ENCODE data around the gene KDM5C. TPM values are rescaled to one million over a fixed set of nuclear protein-coding genes. Genes with fewer than 3 reads are reported as not detected.

The KDM5C gene
- total and polyA plus RNA-seq, 2 of the 4 experiments (the other 2 are of a cell fraction): 75.4 to 84.6 TPM

DNA sequence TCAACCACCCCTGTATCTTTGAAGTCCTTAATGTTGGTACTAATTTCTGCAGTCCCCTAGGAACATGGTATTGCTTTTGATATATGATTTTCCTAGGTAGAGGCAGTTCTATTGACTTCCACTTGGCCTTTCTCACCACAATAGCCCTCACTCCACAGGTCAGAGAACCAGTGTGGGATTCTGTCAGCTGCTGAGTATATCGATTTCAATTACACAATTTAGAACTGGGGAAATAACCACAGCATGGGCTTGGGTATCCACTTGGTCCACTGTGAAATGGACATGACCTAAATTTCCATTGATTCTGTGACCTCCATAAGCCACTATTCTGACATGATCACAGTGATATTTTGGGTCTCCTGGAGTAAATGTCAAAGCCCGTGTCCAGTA, 68.8 kb downstream of the KDM5C start:
- peaks cover 7% of the 10 kb centered on the region for H3K27me3 ChIP-seq (ENCODE audit: control insufficient read depth, insufficient read depth, low read length)
- no peaks in the 10 kb centered on the region for H3K79me1 ChIP-seq (ENCODE audit: low read depth in 1 of 2, low read length in 2 of 2)
- no peak overlapping the region for H3K4ac ChIP-seq (ENCODE audit: low read depth, low read length)
- WGBS, 2 experiments (ENCODE audit: extremely low coverage in 2 of 2, insufficient read length in 1 of 2): no CpG with 5 or more reads among the region's 2 CpGs
- no peaks in the 10 kb centered on the region for H3K9me1 ChIP-seq (ENCODE audit: insufficient read depth, low read length)
- H3K9me3 ChIP-seq (ENCODE audit: control insufficient read depth, insufficient read depth, low read length): no peaks in the 10 kb centered on the region
- no peak for TF ChIP-seq MAZ (IDR thresholded peaks at IDR 0.05; ENCODE audit: borderline replicate concordance, low read depth, low read length)
- no peak for TF ChIP-seq MXI1 (IDR thresholded peaks at IDR 0.05; ENCODE audit: borderline replicate concordance, low read depth, low read length)
- TF ChIP-seq SMC3 (IDR thresholded peaks at IDR 0.05; ENCODE audit: low read depth, low read length): no peak
- TF ChIP-seq FOS (IDR thresholded peaks at IDR 0.05; ENCODE audit: low read depth, low read length): no peak
- TF ChIP-seq, protein P1, sequence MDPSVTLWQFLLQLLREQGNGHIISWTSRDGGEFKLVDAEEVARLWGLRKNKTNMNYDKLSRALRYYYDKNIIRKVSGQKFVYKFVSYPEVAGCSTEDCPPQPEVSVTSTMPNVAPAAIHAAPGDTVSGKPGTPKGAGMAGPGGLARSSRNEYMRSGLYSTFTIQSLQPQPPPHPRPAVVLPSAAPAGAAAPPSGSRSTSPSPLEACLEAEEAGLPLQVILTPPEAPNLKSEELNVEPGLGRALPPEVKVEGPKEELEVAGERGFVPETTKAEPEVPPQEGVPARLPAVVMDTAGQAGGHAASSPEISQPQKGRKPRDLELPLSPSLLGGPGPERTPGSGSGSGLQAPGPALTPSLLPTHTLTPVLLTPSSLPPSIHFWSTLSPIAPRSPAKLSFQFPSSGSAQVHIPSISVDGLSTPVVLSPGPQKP (IDR thresholded peaks at IDR 0.05; ENCODE audit: borderline replicate concordance, low read depth, low read length): no peak
- no peak for TF ChIP-seq RCOR1 (IDR thresholded peaks at IDR 0.05; ENCODE audit: insufficient replicate concordance, low read length)
- TF ChIP-seq, protein P2, sequence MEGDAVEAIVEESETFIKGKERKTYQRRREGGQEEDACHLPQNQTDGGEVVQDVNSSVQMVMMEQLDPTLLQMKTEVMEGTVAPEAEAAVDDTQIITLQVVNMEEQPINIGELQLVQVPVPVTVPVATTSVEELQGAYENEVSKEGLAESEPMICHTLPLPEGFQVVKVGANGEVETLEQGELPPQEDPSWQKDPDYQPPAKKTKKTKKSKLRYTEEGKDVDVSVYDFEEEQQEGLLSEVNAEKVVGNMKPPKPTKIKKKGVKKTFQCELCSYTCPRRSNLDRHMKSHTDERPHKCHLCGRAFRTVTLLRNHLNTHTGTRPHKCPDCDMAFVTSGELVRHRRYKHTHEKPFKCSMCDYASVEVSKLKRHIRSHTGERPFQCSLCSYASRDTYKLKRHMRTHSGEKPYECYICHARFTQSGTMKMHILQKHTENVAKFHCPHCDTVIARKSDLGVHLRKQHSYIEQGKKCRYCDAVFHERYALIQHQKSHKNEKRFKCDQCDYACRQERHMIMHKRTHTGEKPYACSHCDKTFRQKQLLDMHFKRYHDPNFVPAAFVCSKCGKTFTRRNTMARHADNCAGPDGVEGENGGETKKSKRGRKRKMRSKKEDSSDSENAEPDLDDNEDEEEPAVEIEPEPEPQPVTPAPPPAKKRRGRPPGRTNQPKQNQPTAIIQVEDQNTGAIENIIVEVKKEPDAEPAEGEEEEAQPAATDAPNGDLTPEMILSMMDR (conservative IDR thresholded peaks at IDR 0.05; ENCODE audit: low read depth, low read length): no peak
- TF ChIP-seq BHLHE40 (IDR thresholded peaks at IDR 0.05; ENCODE audit: low read depth, low read length): no peak
- TF ChIP-seq CHD1 (IDR thresholded peaks at IDR 0.05; ENCODE audit: low read depth, low read length): no peak
- TF ChIP-seq POLR2A (IDR thresholded peaks at IDR 0.05; ENCODE audit: low read depth, low read length): no peak
- TF ChIP-seq RFX5 (IDR thresholded peaks at IDR 0.05; ENCODE audit: low read depth, low read length): no peak
- no peak for TF ChIP-seq USF2 (IDR thresholded peaks at IDR 0.05; ENCODE audit: low read depth, low read length)
- no peak for TF ChIP-seq RAD21 (IDR thresholded peaks at IDR 0.05; ENCODE audit: low read length)
- TF ChIP-seq NFE2L2 (IDR thresholded peaks at IDR 0.05; ENCODE audit: low read depth, low read length): no peak
- TF ChIP-seq MAFK (IDR thresholded peaks at IDR 0.05; ENCODE audit: low read depth, low read length): no peak
- no peak for TF ChIP-seq CEBPB (IDR thresholded peaks at IDR 0.05; ENCODE audit: low read depth, low read length)
- DNase-seq (no peak), ATAC-seq (ENCODE audit: low read depth) (no peak)
- in situ Hi-C loops (cut with MboI; ENCODE audit: low sequenced_read_pairs) (no loop called here), dilution Hi-C loops (cut with HindIII; ENCODE audit: low sequenced_read_pairs, unreplicated experiment) (no loop called here), intact Hi-C loops (cut with micrococcal nuclease) (no loop called here)
- no peak overlapping the region for H2BK20ac ChIP-seq (ENCODE audit: low read depth, low read length)
- H3K9ac ChIP-seq (ENCODE audit: low read depth, low read length): no peak overlapping the region
- H2BK15ac ChIP-seq (ENCODE audit: low read depth, low read length): no peak overlapping the region
- H3K18ac ChIP-seq (ENCODE audit: low read depth, low read length): no peak overlapping the region
- no peak overlapping the region for H3K4me2 ChIP-seq (ENCODE audit: low read depth, low read length)
- no peak overlapping the region for H2BK5ac ChIP-seq (ENCODE audit: low read depth, low read length, poor library complexity, severe bottlenecking)
- no peak overlapping the region for H2AFZ ChIP-seq (replicated peaks; ENCODE audit: low read length, poor library complexity)
- no peak overlapping the region for H4K91ac ChIP-seq (ENCODE audit: insufficient read depth, low read depth, low read length)
- H4K20me1 ChIP-seq (ENCODE audit: insufficient read depth, low read length): no peaks in the 10 kb centered on the region
- no peak overlapping the region for H3K56ac ChIP-seq (ENCODE audit: extremely low read depth, insufficient read depth, low read length)
- no TSS peak for BruUV-seq (replicated peaks)
- no peak overlapping the region for H2BK120ac ChIP-seq (ENCODE audit: low read depth, low read length)
- H3K14ac ChIP-seq (replicated peaks; ENCODE audit: low read depth, low read length): no peak overlapping the region
- no peak overlapping the region for H3K27ac ChIP-seq (ENCODE audit: insufficient read depth, low read length)
- H3K4me1 ChIP-seq (ENCODE audit: control insufficient read depth, insufficient read depth, low read length): no peaks in the 10 kb centered on the region
- H3K36me3 ChIP-seq (ENCODE audit: control insufficient read depth, insufficient read depth, low read length): no peaks in the 10 kb centered on the region
- no peak overlapping the region for H4K5ac ChIP-seq (ENCODE audit: low read depth, low read length)
- no peak overlapping the region for H3K4me3 ChIP-seq (ENCODE audit: insufficient read depth, low read depth, low read length)
- no peak overlapping the region for H3K23ac ChIP-seq (ENCODE audit: low read depth, low read length)
- CTCF ChIA-PET: no interaction called here
- POLR2A ChIA-PET (ENCODE audit: unreplicated experiment): no interaction called here
- H2AK9ac ChIP-seq (replicated peaks; ENCODE audit: low read depth, low read length, poor library complexity): no peak overlapping the region
- no peak overlapping the region for H4K8ac ChIP-seq (ENCODE audit: low read depth in 2 of 2, low read length in 2 of 2)
- H2AK5ac ChIP-seq (ENCODE audit: low read depth, low read length): no peak overlapping the region
